ENCODE results near the gene SGCD. TPM values are rescaled to one million over a fixed set of nuclear protein-coding genes. Genes with fewer than 3 reads are reported as not detected.
"Not testable (repeated sequence)": the region's sequence is repeated elsewhere in the genome, so short reads cannot be mapped to it uniquely, and the experiment has no call there.

Gene SGCD
- total RNA-seq, 1 donor from 2014 or later: 8.8 TPM

DNA sequence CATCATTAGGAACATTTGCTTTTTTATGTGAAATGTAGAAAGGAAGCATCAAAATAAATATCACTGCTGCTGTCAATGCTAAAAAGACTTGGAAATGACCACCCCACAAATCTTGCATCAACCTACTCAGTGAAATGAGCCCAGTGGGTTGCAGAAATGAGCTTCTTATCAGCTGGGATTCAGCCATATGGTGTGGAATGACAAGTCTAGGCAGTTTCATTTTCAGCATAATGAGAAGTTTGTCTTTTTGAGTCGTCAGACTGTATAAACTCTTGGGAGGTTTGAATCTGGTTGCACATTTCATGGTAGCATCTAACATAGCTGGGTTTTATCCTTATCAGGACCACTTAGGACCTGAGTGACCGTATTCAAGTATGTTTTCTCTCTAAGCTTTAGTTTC is 272.0 kb downstream of the SGCD start:
- no peak for TF ChIP-seq CTCF (conservative IDR thresholded peaks at IDR 0.05)
- H3K27me3 Mint-ChIP-seq: no peaks in the 10 kb centered on the region
- DNase-seq (ENCODE audit: extremely low spot score, unreplicated experiment): no peak
- peaks cover 9% of the 10 kb centered on the region for H3K9me3 Mint-ChIP-seq
- H3K27ac Mint-ChIP-seq: no peak overlapping the region
- H3K4me3 Mint-ChIP-seq: no peak overlapping the region
- no peaks in the 10 kb centered on the region for H3K4me1 Mint-ChIP-seq (ENCODE audit: unreplicated experiment)
- H3K36me3 Mint-ChIP-seq: no peaks in the 10 kb centered on the region

GRCh38 chr5:156610582-156610981 is 283.6 kb downstream of the SGCD start:
- not testable (repeated sequence) for H3K4me3 Mint-ChIP-seq; H3K27me3 Mint-ChIP-seq; H3K27ac Mint-ChIP-seq; H3K4me1 Mint-ChIP-seq (ENCODE audit: unreplicated experiment); H3K9me3 Mint-ChIP-seq; H3K36me3 Mint-ChIP-seq; DNase-seq (ENCODE audit: extremely low spot score, unreplicated experiment)

DNA sequence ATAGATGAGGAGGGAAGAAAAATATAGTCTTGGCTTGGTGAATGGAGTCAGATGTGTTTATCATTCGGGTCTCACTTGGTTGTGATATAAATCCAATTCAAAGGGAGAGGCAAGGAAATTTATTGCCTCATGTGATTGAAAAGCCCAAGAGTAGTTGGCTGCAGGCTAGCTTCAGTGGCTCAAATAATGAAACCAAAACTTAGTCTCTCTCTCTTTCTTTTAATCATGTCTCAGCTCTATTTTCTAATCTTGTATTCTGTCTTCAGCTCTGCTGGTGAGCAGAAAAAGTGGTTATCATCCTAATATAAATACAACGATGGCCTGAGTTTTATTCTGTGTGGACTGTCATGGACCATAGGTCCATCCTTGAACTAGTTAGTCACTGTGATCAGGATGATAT is 288.9 kb downstream of the SGCD start:
- H3K27me3 Mint-ChIP-seq: no peaks in the 10 kb centered on the region
- no peak for DNase-seq (ENCODE audit: extremely low spot score, unreplicated experiment)
- H3K27ac Mint-ChIP-seq: no peak overlapping the region
- no peak overlapping the region for H3K4me3 Mint-ChIP-seq
- no peaks in the 10 kb centered on the region for H3K9me3 Mint-ChIP-seq
- H3K4me1 Mint-ChIP-seq (ENCODE audit: unreplicated experiment): no peaks in the 10 kb centered on the region
- TF ChIP-seq CTCF (conservative IDR thresholded peaks at IDR 0.05): no peak
- H3K36me3 Mint-ChIP-seq: no peaks in the 10 kb centered on the region

- no peak for TF ChIP-seq CTCF (conservative IDR thresholded peaks at IDR 0.05)
- no peaks in the 10 kb centered on the region for H3K9me3 Mint-ChIP-seq
- H3K27me3 Mint-ChIP-seq: no peaks in the 10 kb centered on the region
- no peaks in the 10 kb centered on the region for H3K4me1 Mint-ChIP-seq (ENCODE audit: unreplicated experiment)
- DNase-seq (ENCODE audit: extremely low spot score, unreplicated experiment): no peak
- H3K27ac Mint-ChIP-seq: no peak overlapping the region
- H3K4me3 Mint-ChIP-seq: no peak overlapping the region
- H3K36me3 Mint-ChIP-seq: no peaks in the 10 kb centered on the region
Observed at GRCh38 chr5:156617426-156617825, 290.5 kb downstream of the SGCD start.

DNA sequence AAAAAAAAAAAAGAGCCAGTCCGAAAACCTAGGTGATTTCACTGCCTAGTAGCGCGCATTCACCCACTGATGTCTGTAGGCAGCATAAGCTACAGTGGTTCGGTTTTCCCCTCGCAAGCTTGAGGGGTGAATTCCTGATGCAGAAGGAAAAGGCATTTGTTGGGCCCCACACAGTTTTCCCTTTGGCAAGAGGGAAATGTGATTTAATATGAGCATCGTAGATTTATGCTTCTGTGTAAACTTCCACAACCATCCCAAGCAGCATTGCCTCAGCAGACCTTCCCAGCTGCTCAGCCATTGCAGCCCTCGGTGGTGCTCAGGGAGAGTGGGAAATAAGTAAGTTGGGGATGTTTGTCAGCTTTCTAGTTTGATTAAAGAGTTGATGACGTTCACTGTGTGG is 291.6 kb downstream of the SGCD start:
- H3K9me3 Mint-ChIP-seq: no peaks in the 10 kb centered on the region
- TF ChIP-seq CTCF (conservative IDR thresholded peaks at IDR 0.05): no peak
- H3K4me1 Mint-ChIP-seq (ENCODE audit: unreplicated experiment): no peaks in the 10 kb centered on the region
- no peak overlapping the region for H3K27ac Mint-ChIP-seq
- no peak overlapping the region for H3K4me3 Mint-ChIP-seq
- DNase-seq (ENCODE audit: extremely low spot score, unreplicated experiment): no peak
- H3K36me3 Mint-ChIP-seq: no peaks in the 10 kb centered on the region
- no peaks in the 10 kb centered on the region for H3K27me3 Mint-ChIP-seq

DNA sequence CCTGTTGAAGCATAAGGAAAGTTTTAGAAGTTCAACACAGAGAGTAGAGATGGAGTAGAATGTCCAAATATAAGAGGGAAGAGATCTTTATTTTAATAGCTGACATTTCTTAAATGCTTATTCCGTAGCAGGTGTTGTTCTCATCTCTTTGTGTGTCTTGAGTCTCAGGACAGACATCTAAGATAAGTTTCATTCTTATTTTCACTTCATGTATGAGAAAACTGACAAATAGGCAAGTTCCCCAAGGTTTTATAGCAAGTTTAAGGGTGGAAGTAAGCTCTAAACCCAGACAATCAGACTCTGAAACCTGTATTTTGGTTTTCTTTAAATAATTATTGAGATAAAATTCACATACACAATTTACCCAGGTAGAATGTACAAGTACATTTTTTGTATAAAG is 294.8 kb downstream of the SGCD start:
- Mint-ChIP-seq H3K36me3 (no peaks in the 10 kb centered on the region), H3K27ac (no peak overlapping the region), H3K4me3 (no peak overlapping the region), H3K27me3 (no peaks in the 10 kb centered on the region), H3K4me1 (ENCODE audit: unreplicated experiment) (no peaks in the 10 kb centered on the region), H3K9me3 (no peaks in the 10 kb centered on the region)
- TF ChIP-seq CTCF (conservative IDR thresholded peaks at IDR 0.05): no peak
- no peak for DNase-seq (ENCODE audit: extremely low spot score, unreplicated experiment)

Measured in type B pancreatic cell (in vitro differentiated cells).